Esophagus muscularis mucosa (tissue), 4 donors: ENCODE measurements around the gene SPINDOC.

Experiments
- EP300 ChIP-seq: sonication (generic); formaldehyde crosslinking; IDR thresholded peaks from one replicate; pipeline ENCODE4 v1.6.1; 2017; ENCODE audit warnings: antibody characterized with exemption
- POLR2A ChIP-seq: fragments of 450-650 bp; IDR thresholded peaks from one replicate; pipeline ENCODE4 v1.6.1; 2017; ENCODE audit warnings: antibody characterized with exemption, moderate library complexity, mild to moderate bottlenecking, low read depth
- TF ChIP-seq, protein P1 (sequence below), 3 experiments: fragments of 200-600 bp in 2 of 3; fragments of 450-650 bp in 1 of 3; sonication (generic) in 2 of 3; IDR thresholded peaks; one replicate each; pipeline ENCODE4 v1.5.1; 2017 to 2019; ENCODE audit warnings: antibody characterized with exemption in 3 of 3, mild to moderate bottlenecking in 2 of 3, moderate library complexity in 1 of 3

DNA sequence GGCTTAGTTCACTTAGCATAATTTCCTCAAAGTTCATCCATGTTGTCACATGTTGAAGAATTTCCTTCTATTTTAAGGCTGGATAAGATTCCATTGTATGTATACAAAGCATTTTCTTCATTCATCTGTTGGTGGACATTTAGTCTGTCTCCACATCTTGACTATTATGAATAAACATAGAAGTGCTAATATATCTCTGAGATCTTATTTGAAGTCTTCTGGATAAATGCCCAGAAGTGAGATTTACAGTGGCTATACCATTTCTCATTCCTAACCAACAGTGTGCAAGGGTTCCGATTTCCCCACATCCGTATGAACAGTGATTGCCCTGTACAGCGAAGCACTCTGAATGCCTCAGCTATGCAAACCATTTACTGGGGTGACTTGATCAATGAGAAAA lies 38.1 kb upstream of the SPINDOC start:
- TF ChIP-seq, protein P1, sequence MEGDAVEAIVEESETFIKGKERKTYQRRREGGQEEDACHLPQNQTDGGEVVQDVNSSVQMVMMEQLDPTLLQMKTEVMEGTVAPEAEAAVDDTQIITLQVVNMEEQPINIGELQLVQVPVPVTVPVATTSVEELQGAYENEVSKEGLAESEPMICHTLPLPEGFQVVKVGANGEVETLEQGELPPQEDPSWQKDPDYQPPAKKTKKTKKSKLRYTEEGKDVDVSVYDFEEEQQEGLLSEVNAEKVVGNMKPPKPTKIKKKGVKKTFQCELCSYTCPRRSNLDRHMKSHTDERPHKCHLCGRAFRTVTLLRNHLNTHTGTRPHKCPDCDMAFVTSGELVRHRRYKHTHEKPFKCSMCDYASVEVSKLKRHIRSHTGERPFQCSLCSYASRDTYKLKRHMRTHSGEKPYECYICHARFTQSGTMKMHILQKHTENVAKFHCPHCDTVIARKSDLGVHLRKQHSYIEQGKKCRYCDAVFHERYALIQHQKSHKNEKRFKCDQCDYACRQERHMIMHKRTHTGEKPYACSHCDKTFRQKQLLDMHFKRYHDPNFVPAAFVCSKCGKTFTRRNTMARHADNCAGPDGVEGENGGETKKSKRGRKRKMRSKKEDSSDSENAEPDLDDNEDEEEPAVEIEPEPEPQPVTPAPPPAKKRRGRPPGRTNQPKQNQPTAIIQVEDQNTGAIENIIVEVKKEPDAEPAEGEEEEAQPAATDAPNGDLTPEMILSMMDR (IDR thresholded peaks at IDR 0.05): no peak
- no peak for TF ChIP-seq POLR2A
- TF ChIP-seq EP300: no peak
